Motor neuron (in vitro differentiated cells): ENCODE data around the gene COPS9. TPM values are rescaled to one million over a fixed set of nuclear protein-coding genes. Genes with fewer than 3 reads are reported as not detected.

Experiments used
- ATAC-seq, 8 experiments: fragments of 200-7000 bp; cut with Tn5 transposase; replicated peaks in 6 of 8; 2 replicates each; pipeline ENCODE4 v1.8.0; 2021; ENCODE audit warnings: mild to moderate bottlenecking in 8 of 8, moderate library complexity in 8 of 8
- H3K27ac ChIP-seq, 2 donors: fragments of 250-450 bp; sonication (Bioruptor Pico); 2 replicates each; pipeline ENCODE4 v1.9.0; 2021; ENCODE audit warnings: antibody characterized with exemption in 2 of 2, mild to moderate bottlenecking in 2 of 2, moderate library complexity in 1 of 2
- H3K4me1 ChIP-seq, 2 donors: fragments of 250-450 bp; sonication (Bioruptor Pico); replicated peaks in 1 of 2; 2 replicates each; pipeline ENCODE4 v1.6.1; 2021; ENCODE audit warnings: antibody characterized with exemption in 2 of 2, mild to moderate bottlenecking in 2 of 2, moderate library complexity in 1 of 2
- H3K4me3 ChIP-seq, 5 donors: fragments of 250-450 bp; sonication (Bioruptor Pico); 2 replicates each; pipeline ENCODE4 v1.9.0; 2021; ENCODE audit warnings: antibody characterized with exemption in 5 of 5, mild to moderate bottlenecking in 5 of 5, moderate library complexity in 4 of 5
- WGBS, 10 experiments: fragments of 450-650 bp; shearing (Covaris generic); methylation state at CpG; one replicate each; pipeline ENCODE4 v1.0.0; 2022; 5-methylcytosine and 5-hydroxymethylcytosine counted together
- in situ Hi-C, 9 experiments: fragments of 400-800 bp; cut with MboI; loops; one replicate each; pipeline ENCODE4 v1.15.0; 2021; ENCODE audit warnings: low sequenced_read_pairs in 9 of 9, low pct_unique_long_range_greater_than_20kb in 2 of 9; ENCODE audit not compliant: unreplicated experiment in 9 of 9
- total RNA-seq, 8 experiments: library from RNA; unstranded; fragments of 300-600 nt; gene quantifications; 2 replicates each; pipeline versions ENCODE4 v1.2.3 to v1.2.4, GENCODE V29; 2022

Gene COPS9
- 100 to 1,000 TPM; 133 to 287 (median 202) TPM for total RNA-seq

GRCh38 chr2:240136013-240136670 is at the start of gene COPS9:
TSS of gene COPS9 (minus strand) at chr2:240136305. CDS start at chr2:240136284, 21 bp downstream.
- H3K4me3 ChIP-seq: peak within 1 kb of the TSS; percentile 84 to 94 (median 91)
- H3K27ac ChIP-seq: peak within 1 kb of the TSS; percentile 36 to 80
- ATAC-seq: peak; percentile 96 to 99 (median 98)
- in situ Hi-C loops: no loop called here
- peaks cover 6 to 8% of the 10 kb centered on the region in 2 donors for H3K4me1 ChIP-seq
- WGBS, 10 experiments: 0% methylated on average over 6 to 12 of the region's 79 CpGs; no CpG with 5 or more reads in 7 of the 10 experiments

- in situ Hi-C loops: no loop called here
- Histone ChIP-seq H3K4me3 (no peak overlapping the region), H3K4me1 (no peaks in the 10 kb centered on the region), H3K27ac (no peak overlapping the region)
- WGBS, 10 experiments: 33 to 100% (median 59%) methylated on average over 1 to 2 of the region's 3 CpGs; no CpG with 5 or more reads in 7 of the 10 experiments
- ATAC-seq: no peak
Observed at GRCh38 chr2:240184656-240185055, 48.6 kb upstream of the COPS9 start.

GRCh38 chr2:240183875-240184590 is 47.9 kb upstream of the COPS9 start:
- Histone ChIP-seq H3K4me3 (no peak overlapping the region), H3K4me1 (no peaks in the 10 kb centered on the region), H3K27ac (no peak overlapping the region)
- in situ Hi-C loops: no loop called here
- no peak for ATAC-seq
- WGBS, 10 experiments: 20 to 100% (median 82%) methylated on average over 1 to 5 of the region's 13 CpGs; no CpG with 5 or more reads in 3 of the 10 experiments

- no peak overlapping the region for H3K27ac ChIP-seq
- in situ Hi-C loops: no loop called here
- 0 to 81% (median 67%) methylated on average over 1 to 7 of the region's 22 CpGs; no CpG with 5 or more reads in 5 of the 10 experiments for WGBS, 10 experiments
- no peak overlapping the region for H3K4me3 ChIP-seq
- ATAC-seq: peak in 3 of 8 experiments; percentile 48 to 62 (median 50)
- no peaks in the 10 kb centered on the region for H3K4me1 ChIP-seq
Observed at GRCh38 chr2:240183006-240183874, 47.1 kb upstream of the COPS9 start.

DNA sequence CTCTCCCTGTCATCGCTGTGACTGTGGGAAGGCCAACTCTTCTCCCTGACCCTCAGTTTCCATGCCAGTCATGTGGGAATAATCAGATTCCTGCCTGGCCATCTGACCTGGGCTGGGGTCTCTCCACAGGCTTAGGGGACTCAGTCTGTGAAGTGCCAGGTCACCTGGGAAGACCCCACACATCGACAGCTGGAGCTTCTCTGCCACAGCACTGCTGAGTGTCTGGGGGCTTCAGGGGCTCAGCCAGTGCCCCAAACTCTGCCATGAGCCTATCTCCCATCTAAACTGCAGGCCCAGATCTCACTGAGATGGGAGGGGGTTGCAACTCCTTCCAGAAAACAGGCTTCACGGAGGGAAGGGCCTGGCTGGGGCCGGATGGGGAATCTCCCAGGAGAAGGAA is 46.4 kb upstream of the COPS9 start:
- no peak for ATAC-seq
- Histone ChIP-seq H3K4me1 (no peaks in the 10 kb centered on the region), H3K27ac (no peak overlapping the region), H3K4me3 (no peak overlapping the region)
- 0 to 100% (median 80%) methylated on average over 1 of the region's 4 CpGs; no CpG with 5 or more reads in 5 of the 10 experiments for WGBS, 10 experiments
- in situ Hi-C loops: no loop called here

DNA sequence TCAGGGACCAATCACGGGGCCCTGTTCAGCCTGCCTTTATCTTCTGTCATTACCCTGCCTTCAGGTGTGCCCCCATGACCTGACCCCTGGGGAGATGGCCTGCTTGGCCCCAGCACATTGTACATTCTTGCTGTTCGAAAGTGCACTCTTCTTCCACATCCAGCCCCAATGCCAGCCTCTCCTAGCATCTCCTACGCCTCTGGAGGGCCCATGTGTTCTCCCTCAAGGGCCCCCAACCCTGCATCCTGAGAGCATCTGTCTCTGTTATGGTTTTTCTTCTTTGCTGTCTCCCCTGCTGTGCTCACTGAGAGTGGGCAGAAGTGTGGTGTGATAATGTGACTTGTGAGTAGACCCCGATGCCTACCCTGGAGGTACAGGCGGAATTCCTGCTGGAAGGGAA is 45.9 kb upstream of the COPS9 start:
- no peak overlapping the region for H3K4me3 ChIP-seq
- no peaks in the 10 kb centered on the region for H3K4me1 ChIP-seq
- in situ Hi-C loops: no loop called here
- 57 to 95% (median 73%) methylated on average over 2 to 3 of the region's 5 CpGs; no CpG with 5 or more reads in 7 of the 10 experiments for WGBS, 10 experiments
- H3K27ac ChIP-seq: no peak overlapping the region
- no peak for ATAC-seq

DNA sequence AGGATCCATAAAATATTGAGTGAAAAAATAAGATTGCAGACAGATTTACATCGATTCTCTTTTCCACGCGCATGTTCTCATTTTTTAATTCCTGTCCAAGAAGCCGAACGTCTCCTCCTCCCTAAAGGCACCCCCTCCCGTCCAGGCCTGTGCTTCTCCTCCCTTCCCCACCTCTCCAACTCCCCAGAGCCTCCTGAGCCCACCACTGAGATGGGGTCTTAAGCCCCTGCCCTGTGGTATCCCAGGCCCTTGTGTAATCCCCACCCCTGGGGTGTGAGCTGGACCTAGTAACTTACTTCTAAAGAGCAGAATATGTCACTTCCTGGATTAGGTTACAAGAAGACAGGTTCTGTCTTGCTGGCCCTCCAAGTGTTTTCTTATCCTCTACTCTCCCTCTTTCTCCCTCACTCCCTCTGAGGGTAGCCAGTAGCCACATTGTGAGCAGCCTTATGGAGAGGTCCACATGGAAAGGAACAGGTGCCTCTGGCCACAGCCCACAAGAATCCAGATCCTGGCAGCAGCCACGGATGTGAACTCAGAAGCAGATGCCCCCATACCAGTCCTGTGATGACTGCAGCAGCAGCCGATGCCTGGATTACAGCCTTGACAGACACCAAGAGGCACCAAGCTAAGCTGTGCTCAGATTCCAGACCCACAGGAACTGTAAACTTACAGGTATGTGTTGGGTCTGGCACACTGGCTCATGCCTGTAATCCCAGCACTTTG is 44.0 kb upstream of the COPS9 start:
- ATAC-seq: no peak
- 14 to 93% (median 73%) methylated on average over 1 to 7 of the region's 8 CpGs; no CpG with 5 or more reads in 3 of the 10 experiments for WGBS, 10 experiments
- Histone ChIP-seq H3K4me3 (no peak overlapping the region), H3K4me1 (no peaks in the 10 kb centered on the region), H3K27ac (no peak overlapping the region)
- in situ Hi-C loops: no loop called here

GRCh38 chr2:240179186-240179815 is 43.2 kb upstream of the COPS9 start:
- 17 to 80% (median 69%) methylated on average over 1 to 7 of the region's 11 CpGs; no CpG with 5 or more reads in 3 of the 10 experiments for WGBS, 10 experiments
- no peaks in the 10 kb centered on the region for H3K4me1 ChIP-seq
- no peak overlapping the region for H3K4me3 ChIP-seq
- H3K27ac ChIP-seq: no peak overlapping the region
- no peak for ATAC-seq
- in situ Hi-C loops: no loop called here

DNA sequence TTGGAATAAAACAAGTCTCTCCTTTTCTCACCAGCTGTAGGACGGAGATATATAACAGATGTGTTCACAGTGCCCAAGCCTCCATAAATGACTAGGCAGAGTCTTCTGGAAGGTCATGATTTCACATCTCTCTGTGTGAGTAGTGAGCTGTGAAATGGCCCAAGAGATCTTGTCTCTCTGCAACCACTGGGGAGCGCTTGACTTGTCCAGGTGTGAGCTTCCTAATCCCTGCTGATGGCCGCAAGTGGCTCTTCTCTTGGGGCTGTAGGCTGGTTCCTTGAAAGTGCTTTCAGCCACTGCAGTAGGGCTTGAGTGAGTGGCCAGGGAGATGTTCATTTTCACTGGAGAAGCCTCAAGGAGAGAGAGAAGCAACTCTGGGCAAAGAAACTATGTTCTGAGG is 42.5 kb upstream of the COPS9 start:
- in situ Hi-C loops: no loop called here
- 7 to 90% (median 80%) methylated on average over 1 to 3 of the region's 3 CpGs; no CpG with 5 or more reads in 6 of the 10 experiments for WGBS, 10 experiments
- ATAC-seq: no peak
- no peaks in the 10 kb centered on the region for H3K4me1 ChIP-seq
- no peak overlapping the region for H3K4me3 ChIP-seq
- H3K27ac ChIP-seq: no peak overlapping the region

DNA sequence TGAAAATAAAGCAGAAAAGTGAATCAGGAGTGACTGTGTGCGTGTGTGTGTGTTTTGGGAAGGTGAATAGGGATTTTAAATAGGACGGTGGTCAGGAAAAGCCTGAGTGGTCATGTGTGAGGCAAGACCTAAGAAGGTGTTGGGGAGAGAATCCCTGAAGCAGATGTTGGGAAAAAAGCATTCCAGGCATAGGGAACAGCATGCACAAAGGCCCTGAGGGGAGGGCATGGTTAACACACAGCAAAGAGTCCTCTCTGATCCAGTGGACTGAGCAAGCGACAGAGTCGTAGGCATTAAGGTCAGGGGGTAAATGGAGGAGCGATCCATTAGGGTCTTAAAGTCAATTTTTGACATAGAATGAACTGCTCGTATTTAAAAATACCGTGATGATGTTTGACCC is 38.4 kb upstream of the COPS9 start:
- WGBS, 10 experiments: 10 to 79% (median 69%) methylated on average over 2 to 6 of the region's 7 CpGs; no CpG with 5 or more reads in 2 of the 10 experiments
- no peak overlapping the region for H3K4me3 ChIP-seq
- ATAC-seq: no peak
- H3K4me1 ChIP-seq: no peaks in the 10 kb centered on the region
- no peak overlapping the region for H3K27ac ChIP-seq
- in situ Hi-C loops: loop anchor here in 3 of 9 experiments (25.0 kb wide), 1 partner anchor 263 kb away; the partner anchor contains the start of gene GPC1 (in 3 of the 3)

DNA sequence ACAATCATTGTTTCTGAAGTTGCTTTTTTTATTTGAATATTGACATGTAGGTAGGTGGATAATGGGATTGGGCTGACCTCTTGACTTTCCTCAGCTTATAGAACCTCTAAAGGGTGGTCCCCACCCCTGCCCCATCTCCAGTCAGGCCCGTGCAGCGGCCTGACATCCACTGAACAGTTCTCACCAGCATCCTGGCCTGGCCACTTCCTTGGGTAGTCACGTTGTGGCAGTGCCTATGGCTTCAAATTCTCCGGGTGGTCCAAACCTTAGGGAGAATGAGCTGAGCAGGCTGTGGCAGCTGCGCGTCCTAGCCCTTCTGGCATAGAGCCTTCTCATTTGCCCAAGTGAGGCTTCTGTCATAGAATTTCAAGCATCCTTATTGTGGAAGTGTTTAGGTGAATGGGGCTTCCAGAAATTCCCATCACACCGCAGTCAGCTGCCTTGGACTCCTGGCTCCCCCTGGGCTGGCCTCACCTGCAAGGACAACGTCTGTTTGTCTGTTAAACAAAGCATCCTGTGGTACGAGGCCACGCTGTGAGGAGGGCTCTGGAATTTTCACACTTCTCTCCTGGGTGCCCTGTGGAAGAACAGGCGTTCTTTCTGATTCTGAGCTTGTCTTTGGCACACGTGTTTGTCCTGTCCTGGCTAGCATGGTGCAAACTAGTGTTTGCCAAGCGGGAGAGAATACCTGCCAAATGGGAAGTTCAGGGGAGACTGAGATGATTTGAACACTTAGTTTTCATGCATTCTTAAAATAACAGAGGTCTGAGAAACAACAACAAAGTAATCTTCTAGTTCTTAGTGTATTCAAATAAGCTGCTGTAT is 36.2 kb upstream of the COPS9 start:
- Histone ChIP-seq H3K4me3 (no peak overlapping the region), H3K27ac (no peak overlapping the region), H3K4me1 (no peaks in the 10 kb centered on the region)
- ATAC-seq: no peak
- 27 to 92% (median 50%) methylated on average over 2 to 7 of the region's 13 CpGs; no CpG with 5 or more reads in 1 of the 10 experiments for WGBS, 10 experiments
- in situ Hi-C loops: loop anchor here in 3 of 9 experiments (25.0 kb wide), 1 partner anchor 265 kb away; the partner anchor contains the start of gene GPC1 (in 3 of the 3)
